CD4-positive, alpha-beta T cell treated with Interleukin-6 at 100 ng/mL for 8 hours (primary cell): ENCODE results near the gene EEFSEC.

ENCODE experiments used
- DNase-seq: peaks from one replicate; pipeline ENCODE4 v3.0.0-alpha.2; 2020; ENCODE audit warnings: mixed read lengths, low spot score

EEFSEC gene

DNA sequence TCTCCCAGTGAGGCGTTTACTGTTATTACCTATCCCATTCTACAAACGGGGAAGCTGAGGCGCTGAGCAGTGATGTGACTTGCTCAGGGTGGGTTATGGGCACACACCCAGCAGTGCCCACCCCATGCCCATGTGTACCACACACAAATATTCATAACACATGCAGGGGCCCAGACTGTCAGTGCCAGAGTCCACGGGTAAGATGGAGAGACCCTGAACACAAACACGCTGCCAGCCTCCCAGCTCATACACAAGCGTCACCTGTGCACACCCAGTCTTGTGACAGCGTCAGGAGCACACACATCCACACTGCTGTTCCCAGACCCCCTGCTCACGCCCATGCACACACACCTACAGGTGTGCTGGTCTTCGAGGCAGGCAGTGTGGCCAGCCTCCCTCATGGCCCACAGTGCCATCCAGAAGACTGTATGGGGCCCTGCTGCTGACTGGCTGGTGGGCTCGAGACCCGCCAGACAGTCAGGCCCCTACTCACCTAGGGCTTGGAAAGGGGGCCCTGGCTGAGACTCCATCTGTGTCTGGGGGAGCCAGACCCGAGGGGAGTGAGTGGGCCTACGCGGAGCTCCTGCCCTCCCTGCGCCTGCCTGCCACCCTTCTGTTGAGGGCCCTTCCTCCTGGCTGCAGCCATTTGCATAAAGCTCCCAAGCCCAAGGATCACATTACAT lies 274.0 kb downstream of the EEFSEC start:
- no peak for DNase-seq

DNA sequence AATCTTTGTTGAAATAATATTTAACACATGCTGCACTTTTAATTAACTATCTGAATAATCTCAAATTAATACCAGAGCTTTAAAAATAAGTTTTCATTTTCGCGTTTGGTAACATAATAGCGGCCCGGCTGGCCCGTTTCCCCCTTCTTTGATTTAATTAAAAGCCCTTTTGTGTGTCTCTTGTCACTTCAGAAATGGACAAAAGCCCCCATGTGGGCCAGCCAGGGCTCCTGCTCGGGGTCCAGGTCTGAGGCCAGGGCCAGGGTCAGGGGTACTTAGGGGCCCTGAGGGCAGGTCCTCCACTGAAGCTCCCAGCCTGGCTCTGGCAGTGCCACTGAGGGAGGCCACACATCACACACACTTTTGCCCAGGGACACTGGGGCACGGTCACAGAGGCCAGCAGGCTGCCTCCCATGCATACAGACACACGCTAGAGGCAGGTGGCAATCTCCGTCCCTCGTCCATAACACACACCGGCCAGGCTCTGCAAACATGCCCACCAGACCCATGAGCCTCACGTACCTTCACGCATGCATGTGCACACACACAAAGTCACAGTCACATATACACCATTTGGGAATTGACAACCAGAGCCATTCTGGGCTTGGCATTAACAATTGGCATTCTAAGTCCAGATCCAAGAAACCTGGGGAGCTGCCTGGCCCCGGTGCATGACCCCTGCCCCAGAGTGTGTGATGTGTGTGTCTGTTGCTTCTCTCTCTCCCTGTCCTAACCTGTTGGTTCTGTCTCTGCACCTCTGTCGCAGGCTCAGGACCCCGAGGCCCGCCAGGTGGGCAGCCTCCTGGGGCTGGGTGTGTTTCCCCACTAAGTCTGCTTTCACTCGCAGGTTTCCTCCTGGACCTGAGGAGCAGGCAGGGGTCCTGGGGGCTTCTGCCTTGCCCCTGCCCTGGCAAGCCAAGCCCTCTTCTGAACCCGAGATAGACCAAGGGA lies 274.9 kb downstream of the EEFSEC start:
- DNase-seq = no peak

DNA sequence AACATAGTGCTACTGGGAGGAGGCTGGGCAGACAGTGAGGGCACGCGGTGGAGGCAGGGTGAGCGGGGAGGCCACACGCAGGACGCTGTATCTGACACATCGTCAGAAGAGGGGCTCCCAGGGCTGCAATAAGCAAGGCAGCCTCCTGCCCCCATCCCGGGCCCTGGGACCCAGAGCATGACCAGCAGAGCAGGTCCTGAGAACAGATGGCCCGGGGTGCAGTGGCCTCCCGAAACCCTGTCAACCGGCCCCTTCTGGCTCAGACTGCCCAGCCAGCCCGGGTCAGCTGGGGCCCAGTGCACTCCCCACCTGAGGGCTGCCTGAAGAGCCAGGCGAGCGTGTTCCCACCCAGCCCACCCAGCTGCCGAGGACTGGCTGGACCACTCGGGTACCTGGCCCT lies 276.0 kb downstream of the EEFSEC start:
- DNase-seq = no peak

DNA sequence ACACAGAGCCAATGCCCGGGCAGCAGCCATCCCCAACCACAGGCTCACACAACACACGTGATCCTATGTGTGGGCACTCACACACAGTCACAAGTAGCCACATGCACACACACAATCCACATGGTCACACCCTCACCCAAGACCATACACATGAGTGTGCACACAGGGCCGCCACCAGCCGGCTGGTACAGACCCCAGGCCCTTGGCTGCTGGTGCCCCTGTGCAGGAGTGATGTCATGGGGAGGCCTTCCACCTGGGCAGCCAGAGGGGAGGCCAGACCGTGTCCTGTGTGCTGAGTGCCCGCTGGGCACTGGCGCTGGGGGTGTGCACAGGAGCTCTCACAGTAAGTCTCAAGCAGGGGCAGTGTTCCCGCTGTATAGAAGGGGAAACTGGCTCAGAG lies 276.5 kb downstream of the EEFSEC start:
- no peak for DNase-seq

DNA sequence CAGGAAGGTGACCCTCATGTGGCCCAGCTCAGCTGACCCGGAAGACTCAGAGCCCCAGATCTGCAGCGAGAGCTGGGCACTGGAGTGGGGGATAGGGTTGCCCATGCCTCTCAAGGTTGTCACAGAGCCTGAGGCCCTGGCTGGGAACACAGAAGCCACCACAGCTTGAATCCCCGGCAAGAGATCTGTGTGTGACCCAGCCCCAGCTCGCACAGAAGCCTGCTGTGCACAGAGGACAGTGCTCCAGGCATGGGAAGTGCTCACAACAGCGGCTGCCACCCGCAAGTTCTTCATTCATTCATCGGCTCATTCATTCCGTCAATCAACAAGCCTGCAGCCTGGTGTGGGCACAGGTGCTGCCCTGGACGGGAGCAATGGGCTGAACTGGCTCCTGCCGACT lies 277.0 kb downstream of the EEFSEC start:
- no peak for DNase-seq

DNA sequence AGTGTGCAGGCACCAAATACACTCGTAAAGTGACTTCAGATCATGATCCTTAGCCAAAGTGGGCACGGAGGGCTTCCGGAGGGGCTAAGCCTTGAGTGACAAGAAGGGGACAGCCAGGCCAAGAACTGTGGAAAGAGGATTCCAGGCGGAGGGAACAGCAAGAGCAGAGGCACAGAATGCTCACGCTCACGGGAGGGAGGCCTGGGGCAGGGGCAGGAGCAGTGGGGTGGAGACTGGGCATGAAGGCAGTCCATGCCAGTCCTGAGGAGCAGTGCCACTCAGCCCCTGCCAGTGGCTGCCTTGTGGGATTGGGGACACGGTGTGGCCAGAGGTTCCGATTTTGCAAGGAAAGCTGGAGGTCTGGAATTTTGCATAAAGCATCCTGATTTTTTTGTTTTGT lies 277.4 kb downstream of the EEFSEC start:
- no peak for DNase-seq

GRCh38 chr3:128431803-128432300 lies 278.6 kb downstream of the EEFSEC start:
- DNase-seq = no peak

DNA sequence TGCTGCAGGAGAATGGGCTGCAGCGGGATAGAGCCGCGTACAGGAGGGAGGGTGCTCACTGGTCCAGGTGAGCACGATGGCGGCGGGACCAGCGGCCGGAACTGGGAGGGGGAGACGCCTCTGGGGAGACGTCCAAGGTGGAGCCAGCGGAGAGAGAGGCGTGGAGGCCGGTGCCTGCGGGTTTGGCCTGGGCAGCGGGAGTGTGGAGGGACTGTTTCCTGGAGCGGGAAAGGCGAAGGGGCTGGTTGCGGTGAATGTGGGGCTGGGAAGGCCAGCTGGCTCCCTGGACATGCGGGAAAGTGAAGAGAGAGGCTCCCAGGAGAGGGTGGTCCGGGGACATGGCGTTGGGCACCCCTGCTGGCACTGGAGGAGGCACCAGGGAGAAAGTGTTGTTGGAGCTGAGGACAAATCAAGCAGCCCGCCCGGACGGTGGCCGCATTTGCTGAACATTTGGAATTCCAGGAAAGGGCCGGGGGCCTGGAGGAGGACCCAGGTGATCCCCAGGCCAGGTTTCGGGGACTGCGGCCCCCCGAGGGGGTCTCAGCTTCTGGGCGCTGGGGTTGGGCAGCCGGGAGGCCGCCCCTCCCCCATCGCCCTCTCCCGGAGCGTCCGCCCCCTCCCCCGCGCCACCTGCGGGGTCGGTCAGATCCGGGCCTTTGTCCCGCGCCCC lies 279.2 kb downstream of the EEFSEC start:
- no peak for DNase-seq

DNA sequence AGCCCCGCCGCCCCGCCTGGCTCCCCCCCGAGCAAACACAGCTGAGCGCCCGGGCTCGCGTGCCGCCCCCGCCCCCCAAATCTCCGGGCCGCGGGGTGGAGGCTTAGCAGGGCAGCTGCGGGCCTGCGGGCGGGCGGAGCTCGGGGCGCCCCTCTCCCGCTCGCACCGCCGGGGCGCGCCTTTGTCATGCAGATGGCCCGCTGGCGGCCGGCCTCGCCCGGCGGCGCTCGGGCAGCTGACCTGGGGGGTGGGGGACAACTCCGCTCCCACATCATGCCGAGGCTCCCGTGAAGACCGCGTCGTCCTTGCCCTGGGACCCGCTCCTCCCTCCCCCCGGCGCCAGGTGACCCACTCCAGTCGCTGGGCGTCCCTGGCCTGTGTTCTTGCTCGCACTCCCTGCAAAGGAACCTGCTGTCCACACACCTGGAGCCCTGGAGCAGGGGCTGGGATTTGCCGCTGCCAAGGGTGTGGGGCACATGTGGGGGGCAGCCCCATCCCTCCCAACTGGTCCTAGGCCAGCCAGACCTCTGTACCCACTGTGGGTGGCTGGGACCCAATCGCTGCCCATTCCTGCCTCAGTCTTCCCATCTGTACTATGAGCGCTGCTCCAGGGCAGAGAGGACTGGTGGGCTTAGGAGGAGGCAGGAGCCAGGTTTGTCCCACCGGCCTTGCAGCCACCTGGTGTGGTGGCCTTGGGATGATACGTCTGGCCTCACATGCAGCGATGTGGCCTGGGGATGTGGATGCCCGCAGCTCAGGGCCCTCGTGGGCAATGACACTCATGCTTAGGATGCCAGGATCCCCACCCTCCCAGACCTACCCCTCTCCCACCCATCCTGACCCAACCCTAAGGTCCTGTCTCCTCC lies 279.9 kb downstream of the EEFSEC start:
- DNase-seq = no peak

- no peak for DNase-seq
These were observed 280.5 kb downstream of the EEFSEC start for GRCh38 chr3:128433837-128434165.

DNA sequence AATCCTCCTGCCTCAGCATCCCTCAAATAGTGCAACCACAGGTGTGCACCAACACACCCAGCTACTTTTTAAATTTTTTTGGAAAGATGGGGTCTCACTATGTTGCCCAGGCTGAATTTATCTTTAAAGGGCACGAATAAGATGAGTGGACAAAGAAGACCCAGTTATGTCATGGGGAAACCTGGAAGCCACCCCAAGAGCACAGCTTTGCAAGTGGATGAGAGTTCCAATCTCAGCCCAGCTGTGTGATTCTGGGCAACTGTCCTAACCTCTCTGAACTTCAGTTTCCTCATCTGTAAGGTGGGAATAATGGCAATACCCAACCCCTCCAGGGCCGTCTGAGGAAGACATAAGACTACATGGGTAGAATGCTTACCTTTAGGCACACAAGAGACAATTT lies 281.2 kb downstream of the EEFSEC start:
- no peak for DNase-seq

GRCh38 chr3:128435058-128435457 lies 281.8 kb downstream of the EEFSEC start:
- no peak for DNase-seq

DNA sequence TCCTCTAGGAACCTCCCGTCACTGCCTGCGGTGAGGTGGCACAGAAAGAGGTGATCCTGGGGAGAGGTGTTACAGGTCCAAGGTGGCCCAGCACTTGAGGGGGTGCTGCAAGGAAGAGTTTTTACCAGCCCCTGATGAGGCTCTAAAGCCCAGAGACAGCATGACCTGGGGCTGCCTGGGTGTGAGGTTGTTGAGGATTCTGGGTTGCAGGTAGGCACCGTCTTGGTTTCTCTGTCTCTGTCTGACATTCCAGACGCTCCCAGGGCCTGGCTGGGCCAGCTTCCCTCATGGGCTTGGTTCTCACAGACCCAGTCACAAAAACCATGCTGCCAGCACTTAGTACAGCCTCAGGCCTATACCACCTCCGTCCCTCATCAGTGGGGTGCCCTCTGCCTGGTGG lies 282.3 kb downstream of the EEFSEC start:
- DNase-seq = no peak

DNA sequence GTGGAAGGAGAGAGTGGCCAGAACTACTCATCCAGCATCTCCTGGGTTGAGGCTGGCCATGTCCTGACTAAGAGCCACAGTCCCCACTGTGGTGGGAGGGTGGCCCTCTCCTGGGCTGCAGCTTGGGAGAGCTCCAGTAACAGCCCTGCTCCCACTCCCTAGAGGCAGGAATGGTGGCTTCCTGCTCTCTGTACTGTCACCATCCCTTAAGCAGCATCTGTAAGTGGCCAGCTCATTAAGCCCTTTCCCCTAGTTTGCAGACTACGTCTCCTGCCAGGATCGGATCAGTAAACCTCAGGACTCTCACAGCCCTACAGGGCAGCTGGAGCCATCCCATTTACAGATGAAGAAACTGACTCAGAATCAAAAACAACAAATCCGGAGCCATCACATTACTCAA lies 282.9 kb downstream of the EEFSEC start:
- no peak for DNase-seq

GRCh38 chr3:128438488-128439072 lies 285.3 kb downstream of the EEFSEC start:
- DNase-seq = no peak

- DNase-seq = no peak
These were observed 285.9 kb downstream of the EEFSEC start for GRCh38 chr3:128439226-128439625.

DNA sequence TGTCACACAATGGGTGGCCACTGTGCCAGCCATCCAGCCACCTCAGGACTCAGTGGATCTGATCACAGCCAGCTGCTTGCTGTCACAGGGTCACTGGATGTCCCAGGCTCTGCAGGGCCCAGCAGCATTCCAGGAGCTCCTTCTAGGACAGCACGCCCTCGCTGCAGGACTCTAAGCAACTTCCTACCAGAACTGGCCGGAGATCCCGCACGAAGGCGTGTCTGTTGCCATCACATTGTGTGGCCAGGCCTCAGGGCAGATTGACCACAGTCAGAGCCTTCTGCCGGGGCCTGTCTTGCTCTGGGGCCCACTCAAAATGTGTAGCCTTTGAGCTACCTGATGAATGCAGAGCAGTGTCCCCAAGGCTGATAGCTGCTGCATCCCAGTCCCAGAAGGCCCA lies 288.8 kb downstream of the EEFSEC start:
- DNase-seq = no peak

GRCh38 chr3:128442949-128443348 lies 289.7 kb downstream of the EEFSEC start:
- no peak for DNase-seq

GRCh38 chr3:128443771-128444170 lies 290.5 kb downstream of the EEFSEC start:
- DNase-seq = no peak

DNA sequence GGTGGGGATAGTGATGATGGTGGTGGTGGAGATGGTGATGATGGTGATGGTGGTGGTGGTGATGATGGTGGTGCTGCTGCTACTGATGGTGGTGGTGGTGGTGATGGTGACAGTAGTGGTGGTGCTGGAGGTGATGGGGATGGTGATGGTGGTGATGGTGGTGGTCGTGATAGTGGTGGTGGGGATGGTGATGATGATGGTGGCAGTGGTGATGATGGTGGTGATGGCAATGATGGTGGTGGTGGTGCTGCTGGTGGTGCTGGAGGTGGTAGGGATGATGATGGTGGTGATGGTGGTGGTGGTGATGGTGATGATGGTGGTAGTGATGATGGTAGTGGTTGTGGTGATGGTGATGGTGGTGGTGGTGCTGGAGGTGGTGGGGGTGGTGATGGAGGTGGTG lies 292.1 kb downstream of the EEFSEC start:
- no peak for DNase-seq

- DNase-seq = no peak
These were observed 293.5 kb downstream of the EEFSEC start for GRCh38 chr3:128446821-128447220.
